ENCODE measurements around the gene ARPP19.

- TF ChIP-seq CTCF (IDR thresholded peaks at IDR 0.05 in 2 of 3, conservative IDR thresholded peaks at IDR 0.05 in 1 of 3; ENCODE audit: borderline replicate concordance in 1 of 3, insufficient read depth in 1 of 3, low read depth in 2 of 3, low read length in 2 of 3) (no peak), ELF1 (IDR thresholded peaks at IDR 0.05; ENCODE audit: borderline replicate concordance, low read depth) (no peak), EZH2phosphoT487 (IDR thresholded peaks at IDR 0.05; ENCODE audit: borderline replicate concordance) (no peak), POLR2A (IDR thresholded peaks at IDR 0.05; ENCODE audit: borderline replicate concordance, extremely low read depth, insufficient read depth, insufficient read length) (no peak), EZH2 (IDR thresholded peaks at IDR 0.05) (no peak)
These were observed 7.9 kb upstream of the ARPP19 start for GRCh38 chr15:52576692-52577091.

Data from HCT116 (cell line).